Left kidney (tissue), 2 donors: Measurements from ENCODE around the gene FABP3. TPM values are rescaled to one million over a fixed set of nuclear protein-coding genes. Genes with fewer than 3 reads are reported as not detected.

ENCODE experiments used
- DNase-seq: peaks from one replicate; pipeline ENCODE4 v3.0.0-alpha.2; 2013
- polyA plus RNA-seq: library from polyadenylated mRNA; unstranded; fragments of 120-200 nt; gene quantifications from one replicate; pipeline ENCODE4 v1.2.1, GENCODE V29; 2013; ENCODE audit not compliant: insufficient read length

Gene FABP3
- polyA plus RNA-seq, 1 donor, result 79.3 TPM

DNA sequence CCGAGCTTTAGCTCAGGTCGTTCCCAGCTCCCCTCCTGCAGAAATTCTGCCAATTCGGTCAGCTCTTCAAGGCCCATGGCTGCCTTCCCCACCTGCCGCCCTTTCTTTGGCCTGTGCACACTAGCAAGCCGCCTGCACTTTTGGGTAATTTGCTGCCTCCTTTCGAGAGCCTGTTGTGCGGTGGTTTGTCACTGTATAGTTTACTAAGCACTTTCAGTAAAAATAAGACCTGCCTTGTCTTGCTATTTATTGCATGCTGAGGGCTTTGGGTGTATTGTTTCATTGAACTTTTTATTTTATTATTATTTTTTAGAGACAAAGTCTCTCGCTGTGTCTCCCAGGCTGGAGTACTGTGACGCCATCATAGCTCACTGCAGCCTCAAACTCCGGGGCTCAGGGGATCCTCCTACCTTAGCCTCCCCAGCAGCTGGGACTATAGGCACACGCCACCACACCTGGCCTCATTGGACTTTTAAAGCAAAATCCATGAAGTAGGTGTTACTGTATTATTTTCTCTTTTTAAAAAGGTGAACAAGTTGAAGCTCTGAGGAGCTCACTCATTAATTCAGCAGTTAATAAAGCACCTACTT lies 1.1 kb upstream of the FABP3 start:
- no peak for DNase-seq

DNA sequence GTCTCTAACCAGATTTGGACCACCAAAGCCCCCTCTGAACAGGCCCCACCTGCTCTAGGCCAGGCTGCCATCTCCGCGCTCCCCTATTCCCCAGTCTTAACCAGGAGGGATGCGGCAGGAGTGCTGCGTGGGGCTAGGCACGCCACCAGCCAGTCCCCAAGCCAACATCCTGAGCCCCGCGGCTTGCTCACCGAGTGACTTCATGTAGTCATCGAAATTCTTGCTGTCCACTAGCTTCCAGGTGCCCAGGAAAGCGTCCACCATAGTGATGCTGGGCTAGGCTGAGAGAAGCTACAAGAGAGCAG lies 173 bp downstream of the FABP3 start:
- no peak for DNase-seq

- DNase-seq, result no peak
Measured at GRCh38 chr1:31372051-31372450, 825 bp downstream of the FABP3 start.

GRCh38 chr1:31371121-31371959 lies 1.5 kb downstream of the FABP3 start:
- DNase-seq, result peak; percentile 27

GRCh38 chr1:31370565-31370964 lies 2.3 kb downstream of the FABP3 start:
- DNase-seq, result no peak

DNA sequence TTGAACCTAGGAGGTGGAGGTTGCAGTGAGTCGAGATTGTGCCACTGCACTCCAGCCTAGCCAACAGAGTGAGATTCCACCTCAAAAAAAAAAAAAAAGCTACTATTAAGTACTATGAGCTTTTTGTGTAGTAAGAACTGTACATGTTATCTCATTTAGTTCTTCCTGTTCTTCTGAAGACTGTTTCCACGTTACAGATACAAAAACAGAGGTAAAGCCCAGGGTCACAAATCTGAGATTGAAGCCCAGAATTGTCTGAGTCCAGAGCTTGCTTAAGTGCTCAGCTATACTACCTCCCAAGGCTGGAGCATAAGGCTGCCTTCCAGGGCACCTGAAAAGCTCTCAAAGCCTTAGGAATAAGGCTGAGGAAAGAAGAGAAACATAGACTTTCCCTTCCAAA lies 2.9 kb downstream of the FABP3 start:
- DNase-seq, result no peak

DNA sequence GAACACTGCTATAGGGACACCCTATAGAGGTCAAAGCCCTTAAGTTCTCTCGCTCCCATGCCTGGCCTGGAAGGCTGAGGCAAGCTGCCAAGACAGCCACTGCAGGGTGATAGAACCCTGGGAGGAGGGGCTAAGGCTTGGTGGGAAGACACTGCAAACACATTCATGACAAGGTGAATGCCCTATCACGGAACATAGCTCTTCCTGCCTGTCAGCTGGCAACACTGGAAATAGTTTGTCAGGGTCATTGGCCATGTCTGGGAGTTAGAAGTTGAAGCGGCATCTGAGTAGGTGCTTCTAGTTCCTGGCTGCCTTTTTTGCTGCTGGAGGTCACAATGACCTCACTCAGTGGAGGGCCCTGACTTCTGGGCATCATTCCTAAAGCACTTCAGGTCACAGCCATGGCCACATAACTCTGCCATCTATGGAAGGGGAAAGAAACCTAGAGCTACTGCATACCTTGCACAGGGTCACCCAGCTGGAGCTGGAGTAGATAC lies 4.2 kb downstream of the FABP3 start:
- DNase-seq, result no peak

DNA sequence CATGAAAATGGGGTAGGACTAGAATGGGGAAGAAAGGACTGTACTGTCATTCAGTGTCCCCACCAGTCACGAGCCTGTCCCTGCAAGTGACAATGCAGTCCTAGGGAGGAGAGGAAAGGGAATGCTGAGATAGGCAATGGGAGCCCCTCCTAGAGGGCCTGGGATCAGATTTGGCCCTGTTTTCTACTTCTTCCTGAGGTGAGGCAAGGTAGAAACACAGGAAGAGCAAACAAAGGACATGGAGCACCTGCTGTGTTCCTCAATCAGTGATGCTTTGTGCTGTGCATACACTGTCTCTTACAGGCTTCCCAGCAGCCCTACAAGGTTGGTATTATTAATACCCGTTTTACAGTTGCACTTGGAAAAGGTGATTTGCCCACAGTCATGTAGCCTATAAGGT lies 6.1 kb downstream of the FABP3 start:
- DNase-seq, result no peak

GRCh38 chr1:31364561-31365250 lies 8.2 kb downstream of the FABP3 start:
- peak; percentile 66 for DNase-seq

- DNase-seq, result no peak
Measured at GRCh38 chr1:31362032-31362431, 10.8 kb downstream of the FABP3 start.

GRCh38 chr1:31361607-31362006 lies 11.3 kb downstream of the FABP3 start:
- DNase-seq, result no peak

GRCh38 chr1:31356427-31356826 lies 16.4 kb downstream of the FABP3 start:
- DNase-seq, result no peak

DNA sequence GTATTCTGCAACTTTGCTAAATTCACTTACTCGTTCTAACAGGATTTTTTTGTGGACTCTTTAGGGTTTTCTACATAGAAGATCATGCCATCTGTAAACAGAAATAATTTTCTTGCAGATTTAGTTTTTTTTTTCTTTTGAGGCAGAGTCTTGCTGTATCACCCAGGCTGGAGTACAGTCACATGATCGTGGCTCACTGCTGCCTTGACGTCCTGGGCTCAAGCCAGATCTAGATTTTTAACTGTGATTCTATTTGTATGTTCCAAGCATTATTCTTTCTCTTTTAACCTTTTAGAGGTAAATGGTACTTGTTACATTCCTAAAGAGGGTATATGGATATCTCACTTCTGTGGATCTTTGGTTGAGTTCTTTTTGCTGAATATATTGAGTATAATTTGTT lies 18.6 kb downstream of the FABP3 start:
- no peak for DNase-seq

DNA sequence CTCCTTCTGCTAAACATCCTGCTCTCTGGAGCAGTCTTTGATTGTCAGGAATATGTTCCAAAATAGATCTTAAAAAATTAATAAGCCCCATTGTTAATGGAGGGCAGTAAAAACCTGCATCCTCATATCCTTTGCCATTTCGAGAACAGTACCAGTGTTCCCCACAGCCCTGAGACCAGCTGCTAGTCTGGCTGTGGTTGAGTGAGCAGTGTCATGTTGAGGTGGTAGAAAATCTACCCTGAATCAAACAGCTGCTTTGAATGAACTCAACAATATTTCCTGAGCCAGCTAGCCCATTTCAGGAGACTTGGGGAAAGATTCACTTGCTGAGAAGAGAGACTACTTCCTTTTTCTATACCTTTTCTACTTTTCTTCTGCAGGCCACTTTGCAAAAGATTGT lies 24.4 kb downstream of the FABP3 start:
- no peak for DNase-seq

DNA sequence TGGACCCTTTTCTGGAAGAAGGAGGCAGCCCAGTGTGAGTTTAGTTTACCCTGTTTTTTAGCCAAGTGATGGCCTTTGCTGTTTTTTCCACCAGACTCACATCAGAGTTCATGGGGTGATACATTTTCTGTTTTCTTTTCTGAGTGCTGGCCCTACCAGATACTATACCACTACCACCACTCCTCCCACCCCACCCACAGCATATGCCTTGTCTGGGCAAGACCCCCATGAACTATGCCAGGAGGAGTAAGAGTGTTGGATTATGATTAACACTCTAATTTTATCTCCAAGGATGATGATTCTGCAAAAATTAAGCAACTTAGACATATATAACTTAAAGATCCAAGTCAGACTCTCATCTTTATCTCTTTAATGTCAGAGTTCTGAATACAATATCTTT lies 26.1 kb downstream of the FABP3 start:
- no peak for DNase-seq

DNA sequence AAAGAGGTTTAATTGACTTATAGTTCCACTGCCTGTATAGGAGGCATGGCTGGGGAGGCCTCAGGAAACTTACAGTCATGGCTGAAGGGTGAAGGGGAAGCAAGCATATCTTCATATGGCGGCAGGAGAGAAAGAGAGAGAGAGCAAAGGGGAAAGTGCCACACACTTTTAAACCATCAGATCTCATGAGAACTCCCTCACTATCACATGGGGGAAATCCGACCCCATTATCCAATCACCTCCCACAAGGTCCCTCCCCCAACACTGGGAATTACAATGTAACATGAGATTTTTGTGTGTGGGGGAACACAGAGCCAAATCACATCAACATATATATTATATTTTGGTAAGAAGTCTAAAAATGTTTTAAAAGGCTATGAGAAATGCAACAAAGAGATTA lies 27.2 kb downstream of the FABP3 start:
- peak; percentile 8 for DNase-seq

DNA sequence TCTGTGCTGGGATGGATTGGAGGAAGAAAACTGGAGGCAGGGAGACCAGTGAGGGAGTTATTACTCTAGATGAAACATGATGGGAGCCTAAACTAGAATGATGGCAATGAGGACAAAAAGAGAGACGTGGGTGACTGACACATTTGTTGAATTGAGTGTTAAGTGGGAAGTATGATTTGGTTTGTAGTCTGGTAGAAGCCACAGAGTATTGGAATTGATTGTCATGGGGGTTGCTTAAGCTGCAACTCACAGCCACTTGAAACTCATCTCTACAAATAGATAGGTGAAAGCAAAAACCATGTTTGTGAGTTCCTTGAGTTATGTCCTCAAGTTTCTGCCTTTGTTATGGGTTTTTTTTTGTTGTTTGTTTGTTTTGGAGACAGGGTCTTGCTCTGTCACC lies 28.4 kb downstream of the FABP3 start:
- no peak for DNase-seq

- no peak for DNase-seq
Measured at GRCh38 chr1:31336687-31337467, 36.0 kb downstream of the FABP3 start.

- peak; percentile 21 for DNase-seq
Measured at GRCh38 chr1:31335007-31335406, 37.9 kb downstream of the FABP3 start.

DNA sequence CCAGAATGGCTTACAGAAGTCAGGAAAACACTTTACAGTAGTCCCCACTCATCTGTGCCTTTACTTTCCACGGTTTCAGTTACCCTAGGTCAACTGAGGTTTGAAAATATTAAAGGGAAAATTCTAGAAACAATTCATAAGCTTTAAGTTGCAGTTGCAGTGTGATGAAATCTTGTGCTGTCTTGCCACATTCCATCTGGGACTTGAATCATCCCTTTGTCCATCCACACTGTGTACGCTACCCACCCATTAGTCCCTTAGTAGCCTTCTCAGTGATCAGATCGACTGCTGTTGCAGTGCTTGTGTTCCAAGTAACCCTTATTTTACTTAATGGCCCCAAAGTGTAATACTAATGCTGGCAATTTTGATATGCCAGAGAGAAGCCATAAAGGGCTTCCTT lies 45.5 kb downstream of the FABP3 start:
- DNase-seq, result no peak

- no peak for DNase-seq
Measured at GRCh38 chr1:31326461-31326860, 46.4 kb downstream of the FABP3 start.

DNA sequence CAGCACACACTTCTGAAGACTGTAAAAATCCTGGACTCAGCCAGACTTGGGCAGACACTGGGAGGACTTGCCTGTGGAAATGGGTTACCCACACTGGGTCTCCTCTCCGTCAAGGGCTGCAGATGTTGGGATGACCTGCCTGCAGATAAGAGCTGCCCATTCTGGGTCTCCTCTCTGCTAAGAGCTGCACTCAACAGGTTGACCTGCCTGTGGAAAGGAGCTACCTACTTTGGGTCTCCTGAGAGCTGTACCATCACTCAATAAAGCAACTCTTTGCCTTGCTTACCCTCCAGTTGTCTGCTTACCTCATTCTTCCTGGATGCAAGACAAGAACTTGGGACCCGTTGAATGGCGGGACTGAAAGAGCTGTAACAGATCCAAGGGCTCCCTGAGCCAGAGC lies 47.9 kb downstream of the FABP3 start:
- DNase-seq, result no peak

DNA sequence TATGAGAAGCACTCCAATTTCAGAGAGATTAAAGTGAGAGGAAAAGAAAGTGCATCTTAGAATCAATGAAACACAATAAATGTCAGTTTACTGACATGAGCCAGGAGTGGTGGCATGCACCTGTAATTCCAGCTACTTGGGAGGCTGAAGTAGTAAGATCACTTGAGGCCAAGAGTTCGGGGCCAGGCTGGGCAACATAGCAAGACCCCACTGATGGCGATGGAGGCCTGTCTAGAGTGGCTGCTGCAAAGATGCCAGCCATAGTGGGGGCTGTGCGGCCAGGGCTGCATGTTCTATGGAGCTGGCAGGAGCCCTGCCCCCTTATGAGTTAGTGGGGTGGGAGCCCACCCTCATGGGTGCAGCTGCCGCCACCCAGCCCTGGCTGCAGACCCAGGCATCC lies 48.8 kb downstream of the FABP3 start:
- DNase-seq, result no peak
